ENCODE measurements around the gene DUSP16.
"Not testable (repeated sequence)": the region's sequence is repeated elsewhere in the genome, so short reads cannot be mapped to it uniquely, and the experiment has no call there.

Gene DUSP16

GRCh38 chr12:12543959-12544358 lies 18.7 kb downstream of the DUSP16 start:
- DNase-seq, result no peak

- DNase-seq, result no peak
Measured at GRCh38 chr12:12542964-12543363, 19.7 kb downstream of the DUSP16 start.

GRCh38 chr12:12542286-12542685 lies 20.4 kb downstream of the DUSP16 start:
- no peak for DNase-seq

- no peak for DNase-seq
Measured at GRCh38 chr12:12541782-12542181, 20.9 kb downstream of the DUSP16 start.

GRCh38 chr12:12540261-12541013 lies 22.2 kb downstream of the DUSP16 start:
- DNase-seq, result no peak

GRCh38 chr12:12539028-12539810 lies 23.4 kb downstream of the DUSP16 start:
- no peak for DNase-seq

GRCh38 chr12:12538535-12538934 lies 24.1 kb downstream of the DUSP16 start:
- DNase-seq, result no peak

GRCh38 chr12:12537421-12537820 lies 25.2 kb downstream of the DUSP16 start:
- no peak for DNase-seq

- no peak for DNase-seq
Measured at GRCh38 chr12:12534975-12535374, 27.7 kb downstream of the DUSP16 start.

GRCh38 chr12:12534166-12534866 lies 28.3 kb downstream of the DUSP16 start:
- no peak for DNase-seq

GRCh38 chr12:12533238-12533829 lies 29.3 kb downstream of the DUSP16 start:
- DNase-seq, result no peak

- no peak for DNase-seq
Measured at GRCh38 chr12:12531194-12531593, 31.5 kb downstream of the DUSP16 start.

GRCh38 chr12:12529783-12530421 lies 32.8 kb downstream of the DUSP16 start:
- DNase-seq, result no peak

GRCh38 chr12:12528361-12529270 lies 34.0 kb downstream of the DUSP16 start:
- no peak for DNase-seq

- no peak for DNase-seq
Measured at GRCh38 chr12:12527820-12528296, 34.8 kb downstream of the DUSP16 start.

- DNase-seq, result no peak
Measured at GRCh38 chr12:12524128-12524527, 38.5 kb downstream of the DUSP16 start.

- no peak for DNase-seq
Measured at GRCh38 chr12:12523229-12523628, 39.4 kb downstream of the DUSP16 start.

- not testable (repeated sequence) for DNase-seq
Measured at GRCh38 chr12:12522657-12523056, 40.0 kb downstream of the DUSP16 start.

GRCh38 chr12:12521888-12522287 lies 40.8 kb downstream of the DUSP16 start:
- DNase-seq, result no peak

- no peak for DNase-seq
Measured at GRCh38 chr12:12521044-12521485, 41.6 kb downstream of the DUSP16 start.

- no peak for DNase-seq
Measured at GRCh38 chr12:12520273-12520672, 42.4 kb downstream of the DUSP16 start.

Measured in hematopoietic multipotent progenitor cell treated with erythropoietin and hydrocortisone succinate and interleukin-3 and kit ligand, for 8 days (in vitro differentiated cells).